Ishikawa (cell line): Measurements from ENCODE around the gene PCIF1.
A peak's percentile ranks its signal among the peaks of the same experiment; 100 is the strongest.

Source experiments
- CEBPB ChIP-seq: IDR thresholded peaks from 2 replicates; pipeline ENCODE4 v1.6.1; 2012
- CREB1 ChIP-seq: IDR thresholded peaks from 2 replicates; pipeline ENCODE4 v1.6.1; 2012; ENCODE audit warnings: low read depth
- EGR1 ChIP-seq: IDR thresholded peaks from 2 replicates; pipeline ENCODE4 v1.6.1; 2012
- EP300 ChIP-seq: IDR thresholded peaks from 2 replicates; pipeline ENCODE4 v1.6.1; 2012; ENCODE audit warnings: borderline replicate concordance
- FOXM1 ChIP-seq: IDR thresholded peaks from 2 replicates; pipeline ENCODE4 v1.6.1; 2012; ENCODE audit warnings: low read depth, borderline replicate concordance
- NFIC ChIP-seq: IDR thresholded peaks from 2 replicates; pipeline ENCODE4 v1.6.1; 2012
- RAD21 ChIP-seq: IDR thresholded peaks from 2 replicates; pipeline ENCODE4 v1.6.1; 2012; ENCODE audit warnings: low read depth
- TAF1 ChIP-seq: IDR thresholded peaks from 2 replicates; pipeline ENCODE4 v1.6.1; 2012; ENCODE audit warnings: low read depth, mild to moderate bottlenecking
- TCF12 ChIP-seq: IDR thresholded peaks from 2 replicates; pipeline ENCODE4 v1.6.1; 2012; ENCODE audit warnings: low read depth
- TEAD4 ChIP-seq: IDR thresholded peaks from 2 replicates; pipeline ENCODE4 v1.6.1; 2012
- YY1 ChIP-seq: IDR thresholded peaks from 2 replicates; pipeline ENCODE4 v1.6.1; 2012; ENCODE audit warnings: low read depth
- ZBTB7A ChIP-seq: IDR thresholded peaks from 2 replicates; pipeline ENCODE4 v1.6.1; 2012; ENCODE audit warnings: low read depth
- TF ChIP-seq, protein P1 (sequence below): IDR thresholded peaks from 2 replicates; pipeline ENCODE4 v1.6.1; 2012
- TF ChIP-seq, protein P2 (sequence below): IDR thresholded peaks from 2 replicates; pipeline ENCODE4 v1.6.1; 2012; ENCODE audit warnings: low read depth, mild to moderate bottlenecking
- TF ChIP-seq, protein P3 (sequence below): IDR thresholded peaks from 2 replicates; pipeline ENCODE4 v1.6.1; 2012

PCIF1 gene

DNA sequence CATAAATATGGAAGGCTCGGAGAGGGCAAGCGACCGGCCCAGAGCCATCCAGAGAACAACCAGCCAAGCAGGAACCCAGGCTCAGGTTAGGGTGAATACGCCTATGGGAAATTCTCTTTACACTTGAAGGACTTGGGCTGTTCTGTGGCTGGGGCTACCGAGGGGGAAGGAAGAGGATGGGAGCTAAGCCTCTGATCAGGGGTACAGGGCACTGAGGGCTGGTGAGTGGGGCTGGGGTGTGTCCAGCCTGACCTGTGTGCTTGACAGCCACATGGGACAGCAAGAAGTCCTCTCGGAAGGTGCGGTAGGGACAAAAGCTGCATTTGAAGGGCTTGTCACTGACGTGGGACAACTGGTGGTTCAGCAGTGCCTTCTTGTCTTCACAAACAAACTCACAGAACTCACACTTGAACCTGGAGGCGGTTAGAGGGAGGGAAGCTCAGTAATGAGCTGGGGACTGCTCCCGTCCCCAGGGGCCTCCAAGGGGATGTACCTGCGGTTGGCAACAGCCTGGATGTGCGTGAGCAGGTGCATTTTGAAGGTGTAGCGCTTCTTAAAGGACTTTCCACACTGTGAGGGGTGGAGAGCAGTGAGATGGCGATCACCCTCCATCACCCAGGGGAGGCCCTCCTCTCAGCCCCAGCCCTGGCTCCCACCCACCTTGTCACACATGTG is 25.6 kb downstream of the PCIF1 start:
- TF ChIP-seq YY1, result no peak

DNA sequence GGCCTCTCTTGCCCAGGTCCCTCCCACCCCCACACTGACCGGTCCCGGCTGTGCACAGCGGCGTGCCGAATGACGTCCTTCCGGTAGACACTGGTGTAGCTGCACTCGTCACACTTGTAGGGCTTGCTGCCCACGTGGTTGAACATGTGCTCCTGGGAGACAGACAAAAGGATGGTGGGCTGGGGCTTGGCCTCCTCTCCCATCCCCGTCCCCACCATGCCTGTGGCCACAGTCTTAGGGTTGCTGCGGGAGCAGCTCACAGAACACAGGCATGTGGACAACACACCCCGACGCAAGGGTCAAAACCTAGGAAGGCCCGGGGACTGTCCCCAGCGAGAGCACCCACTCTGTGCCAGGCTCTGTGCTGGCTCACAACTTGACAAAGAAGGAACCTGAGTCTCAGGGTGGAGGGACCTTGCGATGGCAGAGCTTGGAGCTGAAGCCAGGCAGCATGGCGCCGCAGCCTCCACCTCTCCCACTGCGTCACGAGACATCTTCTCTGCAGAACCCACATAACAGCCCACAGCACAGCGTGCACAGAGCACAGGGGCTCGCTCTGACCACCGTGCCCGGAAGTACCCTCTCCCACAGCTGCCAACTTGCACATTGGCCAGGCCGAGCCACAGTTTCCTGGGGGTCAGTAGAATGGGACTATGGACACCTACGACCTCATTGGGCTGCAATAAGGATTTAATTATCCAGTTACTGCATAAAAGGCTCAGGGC is 27.7 kb downstream of the PCIF1 start:
- TF ChIP-seq EGR1 (no peak), RAD21 (no peak), TAF1 (no peak), FOXM1 (no peak), CREB1 (no peak)

DNA sequence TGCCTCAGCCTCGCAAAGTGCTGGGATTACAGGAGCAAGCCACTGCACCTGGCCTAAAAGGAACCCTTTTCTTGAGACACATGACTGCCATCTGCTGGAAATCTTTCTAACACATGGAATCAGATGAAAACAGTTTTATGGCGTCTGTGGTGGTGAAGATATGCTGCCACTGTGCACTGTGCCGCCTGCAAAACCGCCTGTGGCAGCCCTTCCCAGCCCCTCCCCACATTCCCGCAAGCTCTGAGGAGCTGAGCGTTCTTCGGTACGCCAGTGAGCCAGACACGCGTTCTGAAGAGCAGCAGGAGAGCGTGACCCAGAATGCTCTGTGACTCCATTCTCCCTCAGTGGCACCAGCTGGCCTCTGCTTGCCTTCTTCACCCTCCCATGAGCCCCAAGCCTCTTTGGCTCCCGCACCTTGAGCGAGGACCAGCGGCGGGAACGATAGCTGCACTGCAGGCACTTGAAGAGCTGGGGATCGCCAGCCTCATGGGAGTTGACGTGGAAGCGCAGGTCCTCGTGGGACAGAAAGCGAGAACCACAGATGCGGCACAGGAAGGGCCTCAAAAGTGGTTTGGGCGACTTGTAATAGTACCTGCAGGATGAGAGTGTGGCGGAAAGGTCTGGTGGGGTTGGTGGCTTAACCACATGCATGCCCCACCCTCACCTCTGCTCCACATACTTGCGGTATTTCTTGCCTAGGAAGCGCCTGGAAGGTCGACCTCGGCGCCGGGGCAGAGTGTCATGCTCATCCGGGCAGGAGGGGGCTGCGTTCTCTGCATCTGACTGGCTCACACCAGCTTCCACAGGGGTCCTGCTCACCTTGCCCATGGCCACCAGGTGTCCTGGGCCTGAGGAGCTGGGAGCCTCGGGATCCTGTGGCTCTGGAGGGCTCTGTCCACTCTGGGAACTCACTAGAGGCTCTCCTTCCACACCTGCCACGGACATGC is 28.8 kb downstream of the PCIF1 start:
- TF ChIP-seq EP300 (no peak), RAD21 (peak; percentile 52)

DNA sequence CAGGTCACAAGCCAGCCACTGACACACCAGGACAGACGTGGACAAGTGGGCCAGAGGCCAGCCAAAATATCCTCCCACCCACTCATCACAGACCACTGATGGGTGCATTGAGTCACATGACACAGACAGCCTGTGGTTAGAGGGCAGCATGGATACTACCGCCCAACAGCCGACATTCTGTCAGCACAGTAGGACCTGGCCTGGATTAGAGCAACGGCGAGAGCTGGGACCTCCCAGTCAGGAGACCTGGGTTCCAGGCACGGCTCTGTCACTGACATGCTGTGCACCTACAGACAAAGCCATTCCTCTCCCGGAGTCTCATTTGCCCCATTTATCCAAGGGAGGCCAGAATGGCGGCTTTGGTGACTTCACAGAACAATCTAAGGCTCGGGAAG is 29.5 kb downstream of the PCIF1 start:
- no peak for TF ChIP-seq RAD21
- TF ChIP-seq, protein P1, sequence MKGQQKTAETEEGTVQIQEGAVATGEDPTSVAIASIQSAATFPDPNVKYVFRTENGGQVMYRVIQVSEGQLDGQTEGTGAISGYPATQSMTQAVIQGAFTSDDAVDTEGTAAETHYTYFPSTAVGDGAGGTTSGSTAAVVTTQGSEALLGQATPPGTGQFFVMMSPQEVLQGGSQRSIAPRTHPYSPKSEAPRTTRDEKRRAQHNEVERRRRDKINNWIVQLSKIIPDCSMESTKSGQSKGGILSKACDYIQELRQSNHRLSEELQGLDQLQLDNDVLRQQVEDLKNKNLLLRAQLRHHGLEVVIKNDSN, result no peak
- no peak for TF ChIP-seq FOXM1
- no peak for TF ChIP-seq TCF12
- TF ChIP-seq, protein P2, sequence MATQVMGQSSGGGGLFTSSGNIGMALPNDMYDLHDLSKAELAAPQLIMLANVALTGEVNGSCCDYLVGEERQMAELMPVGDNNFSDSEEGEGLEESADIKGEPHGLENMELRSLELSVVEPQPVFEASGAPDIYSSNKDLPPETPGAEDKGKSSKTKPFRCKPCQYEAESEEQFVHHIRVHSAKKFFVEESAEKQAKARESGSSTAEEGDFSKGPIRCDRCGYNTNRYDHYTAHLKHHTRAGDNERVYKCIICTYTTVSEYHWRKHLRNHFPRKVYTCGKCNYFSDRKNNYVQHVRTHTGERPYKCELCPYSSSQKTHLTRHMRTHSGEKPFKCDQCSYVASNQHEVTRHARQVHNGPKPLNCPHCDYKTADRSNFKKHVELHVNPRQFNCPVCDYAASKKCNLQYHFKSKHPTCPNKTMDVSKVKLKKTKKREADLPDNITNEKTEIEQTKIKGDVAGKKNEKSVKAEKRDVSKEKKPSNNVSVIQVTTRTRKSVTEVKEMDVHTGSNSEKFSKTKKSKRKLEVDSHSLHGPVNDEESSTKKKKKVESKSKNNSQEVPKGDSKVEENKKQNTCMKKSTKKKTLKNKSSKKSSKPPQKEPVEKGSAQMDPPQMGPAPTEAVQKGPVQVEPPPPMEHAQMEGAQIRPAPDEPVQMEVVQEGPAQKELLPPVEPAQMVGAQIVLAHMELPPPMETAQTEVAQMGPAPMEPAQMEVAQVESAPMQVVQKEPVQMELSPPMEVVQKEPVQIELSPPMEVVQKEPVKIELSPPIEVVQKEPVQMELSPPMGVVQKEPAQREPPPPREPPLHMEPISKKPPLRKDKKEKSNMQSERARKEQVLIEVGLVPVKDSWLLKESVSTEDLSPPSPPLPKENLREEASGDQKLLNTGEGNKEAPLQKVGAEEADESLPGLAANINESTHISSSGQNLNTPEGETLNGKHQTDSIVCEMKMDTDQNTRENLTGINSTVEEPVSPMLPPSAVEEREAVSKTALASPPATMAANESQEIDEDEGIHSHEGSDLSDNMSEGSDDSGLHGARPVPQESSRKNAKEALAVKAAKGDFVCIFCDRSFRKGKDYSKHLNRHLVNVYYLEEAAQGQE, result no peak
- no peak for TF ChIP-seq NFIC
- no peak for TF ChIP-seq TEAD4
- no peak for TF ChIP-seq EGR1
- no peak for TF ChIP-seq YY1
- TF ChIP-seq, protein P3, sequence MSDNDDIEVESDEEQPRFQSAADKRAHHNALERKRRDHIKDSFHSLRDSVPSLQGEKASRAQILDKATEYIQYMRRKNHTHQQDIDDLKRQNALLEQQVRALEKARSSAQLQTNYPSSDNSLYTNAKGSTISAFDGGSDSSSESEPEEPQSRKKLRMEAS, result no peak
- no peak for TF ChIP-seq CEBPB
- TF ChIP-seq CREB1, result no peak
- no peak for TF ChIP-seq ZBTB7A
- no peak for TF ChIP-seq EP300
- no peak for TF ChIP-seq TAF1

DNA sequence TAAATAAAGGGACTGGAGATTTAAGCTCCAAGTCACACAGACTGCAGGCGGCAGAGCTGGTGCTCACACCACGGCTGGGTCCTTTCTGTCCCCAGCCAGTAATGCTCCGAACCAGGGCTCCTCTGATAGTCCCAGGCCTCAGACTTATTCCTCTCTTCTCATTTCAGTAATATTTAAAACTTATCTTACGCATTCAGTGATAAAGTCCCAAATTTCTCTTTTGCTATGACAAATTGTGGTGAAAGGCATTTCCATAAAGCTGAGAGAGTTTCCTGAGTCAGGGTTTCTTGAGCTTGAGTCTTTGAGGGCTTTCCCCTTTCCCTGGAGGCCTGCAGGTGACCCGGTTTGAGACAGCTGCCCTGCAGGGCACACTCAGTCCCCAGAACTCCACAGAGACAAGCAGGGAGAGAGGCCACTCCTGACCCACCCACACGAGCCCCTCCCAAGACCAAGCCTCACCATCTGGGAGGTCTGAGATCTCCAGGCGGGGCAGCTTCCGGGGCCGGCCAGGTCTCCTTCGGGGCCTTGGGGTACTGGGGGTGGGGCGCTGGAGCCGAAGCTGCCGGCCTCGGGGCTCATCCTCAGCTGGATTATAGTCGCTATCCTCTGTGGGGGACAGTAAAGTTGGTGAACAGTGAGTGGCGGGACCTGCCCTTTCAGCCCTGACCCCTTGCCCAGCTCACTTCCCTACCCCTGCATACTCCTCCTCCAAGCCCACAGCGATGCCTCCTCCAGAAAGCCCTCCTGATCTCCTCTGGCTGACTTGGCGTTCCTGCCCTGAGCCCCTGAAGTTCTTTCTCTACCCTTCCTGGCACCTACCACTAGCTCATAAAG is 30.9 kb downstream of the PCIF1 start:
- TF ChIP-seq YY1, result no peak

DNA sequence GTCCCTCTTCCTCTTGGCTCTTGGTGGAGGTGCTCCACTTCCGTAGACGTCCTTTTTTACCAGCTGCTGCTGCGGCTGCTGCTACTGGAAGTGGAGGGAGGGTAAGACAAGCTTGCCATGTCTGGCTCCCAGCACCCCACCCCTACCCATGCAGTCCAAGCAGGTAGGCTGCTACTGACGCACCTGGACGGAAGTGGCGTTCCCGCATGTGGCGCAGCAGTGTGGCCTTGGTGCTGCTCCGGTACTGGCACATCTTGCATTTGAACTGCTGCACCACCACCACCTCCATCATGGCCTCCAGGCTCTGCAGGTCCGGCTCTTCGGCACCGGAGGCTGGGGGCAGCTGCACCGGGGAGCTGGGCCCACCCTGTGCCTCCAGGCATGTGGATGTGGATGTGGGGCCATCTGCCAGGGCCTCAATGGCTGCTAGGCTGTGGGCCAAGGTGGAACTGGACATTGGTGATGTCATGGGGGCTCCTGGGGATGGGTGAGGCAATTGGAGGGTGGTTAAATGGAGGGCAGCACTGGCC is 33.1 kb downstream of the PCIF1 start:
- TF ChIP-seq, protein P1, result no peak
- TF ChIP-seq TEAD4 (no peak), EP300 (no peak), FOXM1 (no peak), CREB1 (no peak), EGR1 (no peak), NFIC (no peak), ZBTB7A (no peak), RAD21 (no peak), CEBPB (no peak), TCF12 (no peak)
- TF ChIP-seq, protein P3, result no peak
- TF ChIP-seq, protein P2, result no peak
